Rectal smooth muscle tissue (tissue), 1 donor: ENCODE results near the gene HDAC9.

Source experiments
- H3K27ac ChIP-seq: one replicate; pipeline ENCODE4 v1.7.0; 2013; ENCODE audit warnings: low read depth, low read length, inconsistent platforms
- H3K27me3 ChIP-seq: one replicate; pipeline ENCODE4 v1.7.0; 2013; ENCODE audit warnings: low read length; ENCODE audit not compliant: control insufficient read depth, insufficient read depth
- H3K36me3 ChIP-seq: one replicate; pipeline ENCODE4 v1.7.0; 2013; ENCODE audit warnings: low read length; ENCODE audit not compliant: control insufficient read depth, insufficient read depth
- H3K4me1 ChIP-seq: one replicate; pipeline ENCODE4 v1.7.0; 2013; ENCODE audit warnings: low read length; ENCODE audit not compliant: control insufficient read depth, insufficient read depth
- H3K4me3 ChIP-seq: one replicate; pipeline ENCODE4 v1.7.0; 2013; ENCODE audit warnings: low read length
- H3K9ac ChIP-seq: one replicate; pipeline ENCODE4 v1.7.0; 2013; ENCODE audit warnings: low read length

The HDAC9 gene

GRCh38 chr7:18647582-18647981, 152.0 kb downstream of the HDAC9 start:
- Histone ChIP-seq H3K27me3 (no peaks in the 10 kb centered on the region), H3K9ac (no peak overlapping the region), H3K4me1 (no peaks in the 10 kb centered on the region), H3K36me3 (no peaks in the 10 kb centered on the region), H3K27ac (no peak overlapping the region), H3K4me3 (no peak overlapping the region)

- no peaks in the 10 kb centered on the region for H3K4me1 ChIP-seq
- H3K27me3 ChIP-seq: no peaks in the 10 kb centered on the region
- no peak overlapping the region for H3K4me3 ChIP-seq
- H3K9ac ChIP-seq: no peak overlapping the region
- H3K36me3 ChIP-seq: no peaks in the 10 kb centered on the region
- no peak overlapping the region for H3K27ac ChIP-seq
These were observed 153.6 kb downstream of the HDAC9 start for GRCh38 chr7:18648849-18649758.

GRCh38 chr7:18653381-18654155, 158.0 kb downstream of the HDAC9 start:
- Histone ChIP-seq H3K36me3 (no peaks in the 10 kb centered on the region), H3K27me3 (no peaks in the 10 kb centered on the region), H3K4me1 (no peaks in the 10 kb centered on the region), H3K4me3 (no peak overlapping the region), H3K27ac (no peak overlapping the region), H3K9ac (no peak overlapping the region)

- Histone ChIP-seq H3K4me1 (no peaks in the 10 kb centered on the region), H3K27ac (no peak overlapping the region), H3K9ac (no peak overlapping the region)
These were observed 159.2 kb downstream of the HDAC9 start for GRCh38 chr7:18654709-18655108.

GRCh38 chr7:18655506-18655905, 160.0 kb downstream of the HDAC9 start:
- Histone ChIP-seq H3K4me3 (no peak overlapping the region), H3K27me3 (no peaks in the 10 kb centered on the region), H3K27ac (no peak overlapping the region), H3K9ac (no peak overlapping the region), H3K36me3 (no peaks in the 10 kb centered on the region), H3K4me1 (no peaks in the 10 kb centered on the region)

More at GRCh38 chr7:18654709-18655108, 159.2 kb downstream of the HDAC9 start:
- Histone ChIP-seq H3K27me3 (no peaks in the 10 kb centered on the region), H3K4me3 (no peak overlapping the region), H3K36me3 (no peaks in the 10 kb centered on the region)

- H3K9ac ChIP-seq: no peak overlapping the region
- no peak overlapping the region for H3K27ac ChIP-seq
- H3K4me1 ChIP-seq: no peaks in the 10 kb centered on the region
- H3K4me3 ChIP-seq: no peak overlapping the region
- no peaks in the 10 kb centered on the region for H3K27me3 ChIP-seq
- no peaks in the 10 kb centered on the region for H3K36me3 ChIP-seq
These were observed 160.4 kb downstream of the HDAC9 start for GRCh38 chr7:18655912-18656311.

- Histone ChIP-seq H3K4me1 (no peaks in the 10 kb centered on the region), H3K9ac (no peak overlapping the region), H3K36me3 (no peaks in the 10 kb centered on the region), H3K27me3 (no peaks in the 10 kb centered on the region), H3K4me3 (no peak overlapping the region), H3K27ac (no peak overlapping the region)
These were observed 160.8 kb downstream of the HDAC9 start for GRCh38 chr7:18656362-18656761.

- no peak overlapping the region for H3K9ac ChIP-seq
- no peaks in the 10 kb centered on the region for H3K4me1 ChIP-seq
- H3K36me3 ChIP-seq: no peaks in the 10 kb centered on the region
- no peak overlapping the region for H3K27ac ChIP-seq
- no peaks in the 10 kb centered on the region for H3K27me3 ChIP-seq
- H3K4me3 ChIP-seq: no peak overlapping the region
These were observed 164.2 kb downstream of the HDAC9 start for GRCh38 chr7:18659746-18660145.

GRCh38 chr7:18663321-18663720, 167.8 kb downstream of the HDAC9 start:
- no peak overlapping the region for H3K4me3 ChIP-seq
- no peak overlapping the region for H3K9ac ChIP-seq
- no peaks in the 10 kb centered on the region for H3K4me1 ChIP-seq
- no peak overlapping the region for H3K27ac ChIP-seq
- H3K36me3 ChIP-seq: no peaks in the 10 kb centered on the region
- no peaks in the 10 kb centered on the region for H3K27me3 ChIP-seq

- Histone ChIP-seq H3K27ac (no peak overlapping the region), H3K27me3 (no peaks in the 10 kb centered on the region), H3K4me1 (no peaks in the 10 kb centered on the region), H3K4me3 (no peak overlapping the region), H3K9ac (no peak overlapping the region), H3K36me3 (no peaks in the 10 kb centered on the region)
These were observed 170.7 kb downstream of the HDAC9 start for GRCh38 chr7:18666107-18666728.

- no peaks in the 10 kb centered on the region for H3K36me3 ChIP-seq
- H3K27ac ChIP-seq: no peak overlapping the region
- H3K4me3 ChIP-seq: no peak overlapping the region
- H3K4me1 ChIP-seq: no peaks in the 10 kb centered on the region
- no peak overlapping the region for H3K9ac ChIP-seq
- no peaks in the 10 kb centered on the region for H3K27me3 ChIP-seq
These were observed 171.9 kb downstream of the HDAC9 start for GRCh38 chr7:18667466-18667865.

GRCh38 chr7:18671176-18671575, 175.6 kb downstream of the HDAC9 start:
- no peak overlapping the region for H3K9ac ChIP-seq
- no peak overlapping the region for H3K27ac ChIP-seq
- no peaks in the 10 kb centered on the region for H3K27me3 ChIP-seq
- no peaks in the 10 kb centered on the region for H3K4me1 ChIP-seq
- H3K4me3 ChIP-seq: no peak overlapping the region
- H3K36me3 ChIP-seq: no peaks in the 10 kb centered on the region
